Middle frontal gyrus (tissue), 1 donor: ENCODE measurements around the gene UAP1.

Experiments
- DNase-seq: peaks from one replicate; pipeline ENCODE4 v3.0.0-alpha.2; 2015; ENCODE audit warnings: low spot score; ENCODE audit errors: extremely low spot score

Gene UAP1

DNA sequence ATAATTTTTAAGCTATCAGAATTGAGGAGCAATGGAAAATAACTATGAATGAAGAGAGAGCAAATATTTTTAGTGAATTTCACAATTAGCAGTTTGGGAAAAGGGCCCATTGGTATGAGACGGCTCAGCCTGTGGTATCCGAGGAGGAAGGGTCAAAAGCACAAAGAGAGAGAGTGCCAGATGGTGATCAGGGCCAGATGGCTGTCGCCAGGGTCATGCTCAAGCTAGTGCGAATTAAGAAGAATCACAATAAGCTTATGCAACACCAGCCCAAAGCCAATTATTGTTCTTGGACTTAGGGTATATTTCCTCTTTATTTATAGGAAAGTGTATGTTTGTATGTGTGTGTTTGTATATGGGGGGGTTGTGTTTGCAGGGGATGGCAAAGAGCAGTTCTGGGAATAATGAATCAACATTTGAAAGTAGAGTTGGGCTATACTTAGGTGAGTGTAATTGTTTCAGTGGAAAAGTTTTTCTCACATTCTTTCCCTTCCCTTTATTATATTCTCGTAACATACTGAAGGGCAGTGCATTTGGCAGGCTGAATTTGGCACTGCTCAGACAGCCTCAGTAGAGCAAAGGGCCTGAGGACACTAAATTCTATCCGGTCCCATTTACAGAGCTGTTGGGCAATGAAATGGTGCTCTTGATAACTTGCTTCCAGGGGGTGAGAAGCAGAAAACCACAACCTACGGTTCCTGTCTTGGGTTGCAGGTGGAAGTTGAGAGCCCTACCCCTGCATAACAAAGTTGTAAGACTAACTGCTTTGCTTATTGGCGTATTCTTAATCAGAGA, 51.3 kb downstream of the UAP1 start:
- no peak for DNase-seq

DNA sequence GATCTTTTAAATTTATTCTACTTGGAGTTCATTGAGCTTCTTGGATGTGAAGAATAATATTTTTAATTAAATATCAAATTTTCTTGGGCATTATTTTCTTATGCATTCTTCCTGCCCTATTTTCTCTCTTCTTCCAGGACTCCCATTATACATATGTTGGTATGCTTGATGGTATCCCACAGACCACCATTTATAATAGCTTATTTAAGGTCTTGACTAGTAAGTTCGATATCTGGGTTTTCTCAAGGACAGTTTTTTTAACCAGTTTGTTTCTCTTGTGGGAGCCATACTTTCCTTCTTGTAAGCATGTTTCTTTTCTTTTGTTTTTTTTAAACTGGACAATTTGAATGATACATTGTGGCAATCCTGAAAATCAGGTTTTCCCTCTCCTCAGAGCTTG, 55.3 kb downstream of the UAP1 start:
- DNase-seq, result no peak

DNA sequence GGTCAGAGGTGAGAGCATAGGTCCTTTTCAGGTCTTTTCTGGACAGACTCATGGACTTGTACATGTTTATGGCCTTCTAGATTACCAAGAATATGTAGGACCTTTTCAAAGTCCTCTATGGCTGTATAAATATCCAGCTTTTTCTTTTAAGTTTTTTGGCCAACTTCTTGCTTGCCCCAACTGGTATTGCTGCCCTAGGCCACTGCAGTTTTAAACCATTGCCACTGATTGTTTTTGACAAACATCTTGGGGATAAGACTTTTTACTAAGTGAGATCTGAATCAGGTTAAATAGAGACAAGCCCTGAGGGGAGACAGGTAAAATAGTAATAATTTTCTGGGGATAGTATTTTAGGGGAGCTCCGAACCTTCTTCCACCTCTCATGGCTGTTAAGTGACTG, 56.0 kb downstream of the UAP1 start:
- DNase-seq, result no peak

DNA sequence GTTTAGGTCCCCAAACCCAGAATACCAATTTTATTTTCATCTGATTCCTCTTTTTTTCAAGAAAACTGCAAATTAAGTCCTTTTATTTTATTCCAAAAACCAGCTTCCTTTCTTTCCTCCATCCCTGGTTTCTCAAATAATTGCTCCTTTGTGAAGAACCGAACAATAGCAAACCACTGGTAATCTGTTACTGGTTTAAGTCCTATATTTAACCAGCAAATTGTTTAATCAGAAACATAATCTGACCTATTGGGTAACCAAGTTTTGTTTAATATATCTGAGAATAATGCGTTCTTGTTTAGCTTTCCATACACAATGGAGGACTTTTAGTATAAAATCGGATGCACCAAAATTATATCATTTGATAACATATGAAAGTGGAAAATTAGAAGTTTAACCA, 57.6 kb downstream of the UAP1 start:
- DNase-seq, result no peak

DNA sequence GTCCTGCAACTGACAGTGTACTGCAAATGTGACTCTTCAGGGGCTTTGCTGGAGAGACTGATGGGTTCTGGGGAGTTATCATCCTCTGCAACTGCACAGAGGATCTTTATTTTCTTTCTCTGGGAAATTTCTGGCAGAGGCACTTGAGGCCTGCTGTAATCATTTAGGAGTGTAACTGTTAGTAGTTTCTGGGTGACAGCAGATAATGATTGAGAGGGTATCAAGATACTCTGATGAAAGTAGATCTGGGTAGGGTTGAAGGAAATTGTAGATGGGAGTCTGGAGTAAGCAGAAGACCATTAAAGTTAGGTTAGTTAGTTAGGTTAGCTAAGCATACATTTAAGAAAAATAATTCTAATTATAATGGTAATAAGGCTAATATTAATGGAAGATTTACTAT, 59.7 kb downstream of the UAP1 start:
- DNase-seq, result no peak

DNA sequence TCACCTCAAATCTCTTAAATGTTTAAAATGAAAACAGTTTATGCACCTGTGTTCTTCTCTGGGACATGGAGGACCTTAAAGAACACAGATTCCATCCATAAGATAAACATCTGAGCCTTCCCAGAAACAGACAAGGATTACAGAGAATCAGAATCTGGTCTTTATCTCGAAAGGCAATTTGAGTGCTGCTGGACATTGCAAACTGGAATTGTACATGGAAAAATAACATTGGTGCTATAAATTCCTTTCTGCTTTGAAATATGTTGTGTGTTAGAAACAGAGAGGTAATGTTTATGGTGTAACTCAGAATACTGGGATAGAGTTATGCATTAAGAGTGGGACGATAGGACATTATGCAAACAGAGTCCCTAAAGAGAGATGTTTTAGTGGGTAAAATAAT, 64.2 kb downstream of the UAP1 start:
- no peak for DNase-seq

DNA sequence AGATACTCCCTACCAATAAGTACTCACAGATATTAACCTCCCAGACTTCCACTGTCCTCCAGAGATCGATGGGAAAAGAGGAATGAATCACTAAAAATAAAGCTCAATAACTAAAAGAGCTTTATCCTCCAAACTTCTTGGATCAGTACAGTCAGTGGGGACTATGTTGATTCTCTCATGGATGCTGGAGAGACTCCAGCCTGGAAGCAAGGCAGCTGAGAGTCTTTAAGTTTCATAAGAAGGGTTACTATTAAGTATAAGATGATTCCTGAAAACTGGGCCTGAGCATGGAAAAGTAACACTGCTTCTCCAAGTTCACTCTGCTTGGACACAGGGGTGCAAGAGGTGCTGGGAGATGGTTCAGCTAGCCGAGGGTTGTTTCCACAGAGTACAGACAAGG, 64.6 kb downstream of the UAP1 start:
- DNase-seq, result no peak

DNA sequence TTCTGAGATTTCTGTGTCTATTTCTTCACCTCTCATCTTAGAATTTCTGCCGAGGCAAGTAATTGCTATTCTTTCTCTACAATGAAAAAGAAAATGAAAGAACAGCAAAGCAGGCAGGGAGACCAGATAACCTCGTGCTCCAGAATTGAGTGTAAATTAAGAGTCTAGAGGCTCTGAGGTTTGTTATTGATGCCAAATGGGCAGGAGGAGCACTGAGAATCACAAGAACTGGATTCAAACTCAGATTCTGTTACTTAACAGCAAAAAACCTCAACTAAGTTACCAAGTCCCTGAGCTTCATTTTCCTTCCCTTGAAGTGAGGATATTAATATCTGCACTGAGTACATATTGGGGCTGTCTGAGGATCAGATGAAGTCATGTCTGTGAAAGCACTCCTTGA, 65.2 kb downstream of the UAP1 start:
- DNase-seq, result no peak

DNA sequence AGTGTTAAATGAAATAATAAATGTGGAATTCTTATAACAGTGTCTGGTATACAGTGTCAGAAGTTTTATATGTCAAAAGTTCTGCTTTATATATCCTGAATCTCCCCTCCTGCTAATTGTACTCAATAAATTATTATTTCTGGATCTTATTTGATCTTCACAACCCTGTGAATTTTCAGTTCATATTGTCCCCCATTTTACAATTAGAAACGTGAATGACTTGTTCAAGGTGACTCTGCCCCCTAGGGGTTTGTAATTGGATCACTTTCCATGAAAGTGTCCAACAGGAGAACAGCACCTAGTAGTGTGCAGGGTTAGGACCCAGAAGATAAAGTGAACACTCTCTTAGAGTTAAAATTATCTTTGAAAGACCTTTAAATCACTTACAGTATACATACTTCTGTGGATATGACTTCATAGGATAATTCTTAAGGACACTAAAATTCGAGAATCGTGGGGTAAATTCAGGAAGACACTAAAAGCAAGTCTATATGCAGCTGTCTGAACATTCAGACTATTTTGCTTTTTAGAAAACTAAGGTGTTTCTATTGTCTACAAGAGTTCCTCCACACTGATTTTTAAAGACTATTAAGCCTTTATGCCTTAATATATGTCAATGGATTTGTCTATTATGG, 66.3 kb downstream of the UAP1 start:
- DNase-seq, result no peak

DNA sequence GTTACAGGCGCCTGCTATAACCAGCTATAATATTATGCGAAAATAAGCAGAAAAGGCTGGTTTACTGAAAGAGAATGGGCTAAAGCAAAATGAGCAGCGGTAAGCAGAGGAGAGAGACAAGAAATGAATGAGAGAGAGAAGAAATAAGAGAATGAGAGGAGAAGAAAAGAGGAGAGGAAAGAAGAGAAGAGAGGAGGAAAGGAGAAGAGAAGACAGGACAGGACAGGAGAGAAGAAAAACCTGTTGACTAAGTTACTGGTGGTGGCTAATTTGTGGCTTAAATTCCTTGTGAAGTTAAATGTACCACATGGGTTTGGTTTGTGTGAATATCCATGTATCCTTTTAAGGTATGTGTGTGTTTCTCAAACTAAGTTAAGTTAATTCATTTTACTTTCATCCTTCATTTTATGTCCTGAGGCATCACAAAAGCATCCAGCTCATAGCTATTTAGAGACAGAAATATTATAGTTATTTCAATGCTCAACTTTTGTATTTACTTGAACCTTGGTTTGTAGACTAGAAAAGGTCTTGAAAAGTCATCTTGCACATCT, 67.6 kb downstream of the UAP1 start:
- no peak for DNase-seq

DNA sequence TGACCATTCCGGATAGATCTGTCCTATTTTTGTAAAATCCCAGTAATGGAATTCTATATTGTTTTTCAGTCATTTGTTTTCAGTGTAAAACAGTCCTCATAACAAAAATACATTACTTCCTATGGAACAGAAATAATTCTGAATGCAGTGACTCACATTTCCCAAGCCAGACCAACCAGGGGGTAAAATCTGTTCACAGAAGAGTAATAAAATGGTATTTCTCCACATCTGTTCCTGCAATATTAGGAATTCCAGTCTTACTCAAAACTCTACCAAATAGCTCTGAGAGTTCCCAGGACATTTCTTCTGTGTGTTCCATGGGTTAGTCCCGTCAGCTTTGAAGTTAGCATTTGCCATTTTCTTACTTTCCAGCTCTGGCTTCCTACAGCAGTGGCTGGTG, 68.1 kb downstream of the UAP1 start:
- DNase-seq, result no peak

DNA sequence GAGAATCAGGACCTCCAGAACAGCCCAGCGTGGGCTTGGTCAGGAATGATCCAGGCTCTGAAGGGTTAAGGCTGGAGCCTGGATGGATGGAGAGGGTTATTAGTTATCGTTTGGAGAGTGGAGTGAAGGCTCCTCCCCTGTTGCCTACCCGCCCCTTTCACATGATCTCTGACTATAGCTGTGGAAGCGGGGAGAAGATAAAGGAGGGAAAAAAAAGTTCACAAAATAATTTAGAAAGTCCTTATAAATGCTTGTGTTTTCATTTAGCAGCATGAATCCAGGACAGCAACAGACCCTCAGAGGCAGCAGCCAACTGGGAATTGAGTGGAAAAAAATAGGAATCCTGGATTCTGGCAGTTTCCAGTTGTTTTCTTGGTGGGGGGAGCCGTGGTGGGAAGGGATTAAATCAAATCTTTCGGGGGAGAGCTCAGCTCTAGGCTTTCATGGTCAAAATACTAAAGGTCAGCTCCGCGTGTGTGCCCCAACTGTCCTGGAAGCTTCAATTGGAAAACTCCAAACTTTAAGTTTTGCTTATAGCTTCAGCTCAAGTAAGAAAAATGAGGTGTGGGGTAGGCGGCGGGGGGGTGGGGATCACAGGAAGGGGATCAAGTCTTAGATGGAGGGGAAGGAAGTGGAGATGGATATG, 70.1 kb downstream of the UAP1 start:
- no peak for DNase-seq

DNA sequence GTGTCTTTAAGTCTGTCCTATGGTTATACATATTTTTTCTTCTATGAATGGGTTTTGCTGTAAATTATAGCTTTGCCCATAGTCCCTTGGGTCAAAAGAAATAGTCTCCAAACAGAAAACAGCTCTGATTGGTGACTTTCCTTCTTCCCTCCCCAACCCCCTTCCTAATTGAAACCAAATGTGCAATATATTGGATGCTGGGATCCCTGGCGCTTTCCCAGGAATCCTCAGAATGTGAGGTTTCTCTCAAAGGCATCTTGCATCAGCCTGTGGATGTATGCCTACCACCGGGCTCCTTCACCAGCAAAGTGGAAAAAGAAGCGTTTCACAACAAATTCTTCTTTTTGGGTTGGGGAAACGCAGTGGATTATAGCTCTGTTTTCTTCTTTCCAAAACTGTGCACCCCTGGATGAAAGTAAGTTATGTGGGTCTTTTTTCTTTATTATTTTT, 70.7 kb downstream of the UAP1 start, which contains the start of gene DDR2:
DDR2 (plus strand) TSS at position 248 of the 450 bp plus-strand sequence. CDS start 86,600 bp downstream, outside the sequence.
- no peak for DNase-seq

DNA sequence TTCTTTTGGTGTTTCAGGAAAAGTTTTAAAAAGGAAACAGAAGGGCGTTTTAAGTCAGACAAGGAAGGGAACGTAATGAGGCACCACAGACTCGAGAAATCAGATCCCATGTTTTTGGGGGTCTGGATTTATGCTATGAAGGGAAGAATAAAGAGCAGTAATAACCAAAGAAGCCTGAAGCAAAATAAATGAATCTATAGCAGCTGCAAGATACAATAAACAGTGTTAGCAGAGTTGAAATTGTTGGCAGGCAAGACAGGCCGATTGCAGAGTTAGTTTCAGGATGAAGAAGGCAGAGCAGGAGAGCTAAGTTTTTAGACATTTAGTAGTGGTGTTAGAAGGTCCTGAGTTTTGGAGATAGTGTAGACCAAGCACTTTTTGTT, 71.2 kb downstream of the UAP1 start:
- no peak for DNase-seq

DNA sequence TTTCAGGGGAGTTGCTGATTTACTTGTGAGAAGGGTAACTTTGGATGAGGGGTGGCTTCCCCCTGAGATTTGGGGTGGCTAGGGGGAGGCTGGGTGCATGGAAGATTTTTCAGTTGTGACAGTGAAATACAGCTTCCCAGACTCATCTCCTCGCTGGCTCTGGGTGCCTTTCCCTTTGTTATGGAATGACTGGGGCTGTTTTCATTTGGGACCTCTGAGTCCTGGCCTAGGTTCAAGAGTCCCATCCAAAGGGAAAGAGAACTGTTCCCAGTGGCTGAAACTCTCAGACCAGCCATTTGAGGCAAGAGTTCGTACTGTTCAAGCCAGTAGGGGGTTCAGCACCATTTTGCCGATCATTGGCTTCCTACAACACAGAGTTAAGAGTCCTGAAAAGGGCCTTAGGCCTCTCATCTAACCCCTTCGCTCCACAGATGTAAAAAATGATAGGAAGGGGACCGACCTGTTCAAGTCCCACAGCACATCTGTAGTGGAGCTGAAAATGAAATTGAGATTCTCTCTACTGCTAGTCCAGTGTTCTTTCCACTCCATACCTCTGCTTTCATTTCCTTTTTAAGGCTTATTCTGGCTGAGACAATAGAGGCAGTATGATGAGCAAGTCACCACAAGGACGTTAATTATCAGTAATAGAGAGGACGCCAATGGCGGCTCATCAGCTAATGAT, 71.7 kb downstream of the UAP1 start:
- DNase-seq, result no peak

DNA sequence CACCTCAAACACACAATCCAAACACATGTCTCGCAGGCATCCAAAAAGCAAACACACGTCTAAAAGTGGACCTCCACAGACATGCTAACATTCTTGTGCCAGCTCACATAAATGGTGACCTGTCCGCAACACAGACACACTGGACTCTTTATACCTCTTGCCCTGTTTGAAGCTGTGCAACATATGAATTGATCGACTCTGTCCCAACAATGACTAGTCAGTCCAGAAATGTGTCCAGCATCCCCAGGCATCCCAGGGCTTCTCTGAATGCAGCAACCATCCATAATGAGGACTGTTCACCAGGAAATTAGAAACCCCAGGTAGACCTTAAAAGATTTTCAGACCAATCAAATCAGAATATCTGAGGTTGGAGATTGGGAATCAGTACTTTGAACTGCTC, 73.9 kb downstream of the UAP1 start:
- no peak for DNase-seq

DNA sequence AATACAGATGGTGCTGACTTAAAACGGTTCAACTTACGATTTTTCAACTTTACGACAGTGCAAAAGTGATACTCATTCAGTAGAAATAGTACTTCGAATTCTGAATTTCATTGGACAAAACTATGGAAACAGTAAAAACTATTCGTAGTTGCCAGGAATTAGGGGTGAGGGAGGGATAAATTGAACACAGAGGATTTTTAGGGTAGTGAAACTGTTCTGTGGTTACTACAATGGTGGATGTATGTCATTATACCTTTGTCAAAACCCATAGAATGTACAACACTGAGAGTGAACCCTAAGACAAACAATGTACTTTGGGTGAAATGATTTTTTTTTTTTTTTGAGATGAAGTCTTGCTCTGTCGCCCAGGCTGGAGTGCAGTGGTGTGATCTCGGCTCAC, 78.2 kb downstream of the UAP1 start:
- DNase-seq, result no peak

DNA sequence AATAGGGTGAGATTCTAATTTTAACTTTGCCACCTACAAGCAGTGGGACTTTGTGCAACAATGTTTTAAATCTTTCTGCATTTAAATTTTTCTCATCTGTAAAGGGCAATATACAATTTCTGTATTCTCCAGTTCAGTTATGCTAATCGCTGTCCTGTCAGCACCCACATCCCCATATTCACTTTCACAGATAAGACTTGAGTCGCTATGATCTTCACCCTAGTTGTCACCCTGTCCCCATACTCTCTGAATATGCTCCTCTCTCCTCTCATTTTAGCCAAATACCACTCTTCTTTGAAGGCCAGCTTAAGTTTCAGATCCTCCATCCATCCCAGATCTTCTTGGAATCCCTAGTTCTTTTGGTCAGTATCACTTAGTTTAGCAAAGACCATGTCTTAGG, 79.6 kb downstream of the UAP1 start:
- no peak for DNase-seq

DNA sequence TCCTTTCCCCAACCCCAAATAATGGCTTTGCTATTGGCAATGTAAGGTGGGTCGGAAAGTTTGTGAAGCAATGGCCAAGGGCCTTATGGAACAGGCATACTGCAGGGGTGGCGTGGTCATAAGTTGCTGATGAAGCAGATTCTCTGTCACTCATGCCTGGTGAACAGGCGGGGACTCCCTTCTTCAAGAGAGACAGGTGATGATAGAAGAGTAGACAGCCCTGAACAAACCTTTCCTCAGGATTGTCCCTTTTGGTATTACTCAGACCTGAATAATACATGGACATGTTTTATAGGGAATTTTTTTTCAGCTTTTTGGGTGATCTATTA, 83.4 kb downstream of the UAP1 start:
- no peak for DNase-seq

DNA sequence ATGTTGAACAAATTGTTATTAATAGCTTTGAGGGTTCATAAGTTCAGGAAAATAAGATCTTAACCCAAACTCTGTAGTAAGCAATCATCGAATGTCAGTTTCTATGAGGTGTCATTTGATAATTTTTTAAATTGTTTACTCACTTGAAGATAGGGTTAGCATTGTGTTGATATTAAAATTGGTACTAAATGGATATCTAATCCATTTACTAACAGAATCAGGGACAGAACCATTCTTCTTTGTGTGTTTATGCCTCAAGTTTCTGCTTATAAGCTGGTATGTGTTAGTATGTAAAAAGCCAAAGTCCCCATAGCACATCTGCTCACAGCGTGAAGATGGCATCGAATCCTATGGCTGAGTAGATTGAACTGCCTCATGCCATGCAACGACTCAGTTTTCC, 84.1 kb downstream of the UAP1 start:
- DNase-seq, result no peak

DNA sequence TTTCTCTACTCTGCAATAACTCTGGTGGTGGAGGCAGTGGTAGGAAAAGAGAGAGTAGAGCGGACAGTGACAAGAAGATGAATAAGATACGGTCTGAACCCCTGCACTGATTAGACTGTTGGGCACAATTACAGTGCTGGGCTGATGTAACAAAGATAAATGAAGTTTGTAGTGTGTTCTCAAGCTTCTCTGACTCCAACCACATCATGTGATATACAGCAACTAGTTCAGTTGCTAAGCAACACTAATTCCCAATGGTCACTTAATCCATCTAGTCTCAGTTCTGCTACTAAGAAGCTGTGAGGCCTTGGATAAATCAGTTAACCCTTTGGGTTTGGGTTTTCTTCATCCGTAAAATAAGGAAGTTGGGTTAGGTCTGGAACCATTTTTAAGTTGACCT, 88.1 kb downstream of the UAP1 start:
- DNase-seq, result no peak
